Prostate gland (tissue), 2 donors: Measurements from ENCODE around the gene CCDC93.

ENCODE experiments used
- CTCF ChIP-seq, 4 experiments: fragments of 200-600 bp in 2 of 4; fragments of 450-650 bp in 2 of 4; sonication (generic) in 2 of 4; IDR thresholded peaks; 1 replicate in 3 of 4; 2 replicates in 1 of 4; pipeline ENCODE4 v1.5.1; 2016 to 2019; ENCODE audit warnings: antibody characterized with exemption in 4 of 4, mild to moderate bottlenecking in 2 of 4, moderate library complexity in 2 of 4
- POLR2A ChIP-seq: fragments of 450-650 bp; IDR thresholded peaks from one replicate; pipeline ENCODE4 v1.6.1; 2016; ENCODE audit warnings: antibody characterized with exemption, mild to moderate bottlenecking

DNA sequence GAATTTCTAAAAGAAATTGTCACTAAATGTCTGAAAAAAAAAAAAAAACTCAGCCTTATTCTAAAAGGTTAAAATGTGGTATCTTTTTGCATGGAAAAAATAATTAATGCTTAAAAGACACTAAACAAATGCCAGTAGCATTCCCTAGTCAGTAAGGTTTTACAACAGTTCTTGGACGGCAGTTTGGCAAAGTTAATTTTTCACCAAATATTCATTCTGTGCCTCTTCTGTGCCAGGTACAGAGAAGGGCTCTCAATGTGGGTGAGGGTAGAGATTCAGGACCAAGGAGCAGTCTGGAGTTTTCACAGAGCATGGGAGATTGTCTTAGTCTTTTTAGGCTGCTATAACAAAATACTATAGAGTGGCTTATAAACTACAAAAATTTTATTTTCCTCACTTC lies 6.0 kb upstream of the CCDC93 start:
- TF ChIP-seq CTCF (IDR thresholded peaks at IDR 0.05) = no peak
- TF ChIP-seq POLR2A = no peak
